Stomach (tissue), 4 donors: Measurements from ENCODE around the gene TSC22D4.

Experiments
- POLR2A ChIP-seq, 4 donors: fragments of 450-650 bp; IDR thresholded peaks; one replicate each; pipeline ENCODE4 v1.6.1; 2016; ENCODE audit warnings: antibody characterized with exemption in 4 of 4, control low read depth in 2 of 4, mild to moderate bottlenecking in 1 of 4, moderate library complexity in 1 of 4
- POLR2AphosphoS5 ChIP-seq, 3 donors: sonication (generic); formaldehyde crosslinking; IDR thresholded peaks; one replicate each; pipeline ENCODE4 v1.6.1; 2016; ENCODE audit warnings: antibody characterized with exemption in 3 of 3
- TF ChIP-seq, protein P1 (sequence below), 7 experiments: fragments of 450-650 bp in 4 of 7; fragments of 200-600 bp in 3 of 7; sonication (generic) in 3 of 7; IDR thresholded peaks; one replicate each; pipeline ENCODE4 v1.5.1; 2016 to 2019; ENCODE audit warnings: antibody characterized with exemption in 7 of 7, control low read depth in 2 of 7, mild to moderate bottlenecking in 1 of 7

- peak in 2 of 4 donors; percentile 50 to 81 for TF ChIP-seq POLR2A (IDR thresholded peaks at IDR 0.05)
- TF ChIP-seq, protein P1, sequence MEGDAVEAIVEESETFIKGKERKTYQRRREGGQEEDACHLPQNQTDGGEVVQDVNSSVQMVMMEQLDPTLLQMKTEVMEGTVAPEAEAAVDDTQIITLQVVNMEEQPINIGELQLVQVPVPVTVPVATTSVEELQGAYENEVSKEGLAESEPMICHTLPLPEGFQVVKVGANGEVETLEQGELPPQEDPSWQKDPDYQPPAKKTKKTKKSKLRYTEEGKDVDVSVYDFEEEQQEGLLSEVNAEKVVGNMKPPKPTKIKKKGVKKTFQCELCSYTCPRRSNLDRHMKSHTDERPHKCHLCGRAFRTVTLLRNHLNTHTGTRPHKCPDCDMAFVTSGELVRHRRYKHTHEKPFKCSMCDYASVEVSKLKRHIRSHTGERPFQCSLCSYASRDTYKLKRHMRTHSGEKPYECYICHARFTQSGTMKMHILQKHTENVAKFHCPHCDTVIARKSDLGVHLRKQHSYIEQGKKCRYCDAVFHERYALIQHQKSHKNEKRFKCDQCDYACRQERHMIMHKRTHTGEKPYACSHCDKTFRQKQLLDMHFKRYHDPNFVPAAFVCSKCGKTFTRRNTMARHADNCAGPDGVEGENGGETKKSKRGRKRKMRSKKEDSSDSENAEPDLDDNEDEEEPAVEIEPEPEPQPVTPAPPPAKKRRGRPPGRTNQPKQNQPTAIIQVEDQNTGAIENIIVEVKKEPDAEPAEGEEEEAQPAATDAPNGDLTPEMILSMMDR (IDR thresholded peaks at IDR 0.05), result peak in 3 of 7 experiments; percentile 41 to 53 (median 43)
- TF ChIP-seq POLR2AphosphoS5 (IDR thresholded peaks at IDR 0.05), result peak; percentile 78 to 92 (median 90)
These were observed 49.9 kb downstream of the TSC22D4 start for GRCh38 chr7:100428967-100429636.
